Mesodermal cell (in vitro differentiated cells): ENCODE results near the gene RASGEF1C.

Source experiments
- H3K27ac ChIP-seq: 2 replicates; pipeline ENCODE4 v1.7.0; 2013; ENCODE audit warnings: mild to moderate bottlenecking, low read depth, low read length, moderate library complexity; ENCODE audit not compliant: severe bottlenecking
- H3K36me3 ChIP-seq: 2 replicates; pipeline ENCODE4 v1.7.1; 2013; ENCODE audit warnings: mild to moderate bottlenecking, low read length, moderate library complexity; ENCODE audit not compliant: control insufficient read depth, insufficient read depth
- H3K4me1 ChIP-seq: one replicate; pipeline ENCODE4 v1.7.1; 2013; ENCODE audit warnings: mild to moderate bottlenecking, low read length; ENCODE audit not compliant: insufficient read depth, control insufficient read depth, poor library complexity, severe bottlenecking
- H3K4me3 ChIP-seq: 2 replicates; pipeline ENCODE4 v1.7.0; 2013; ENCODE audit warnings: low read length, control low read depth, mild to moderate bottlenecking; ENCODE audit not compliant: insufficient read depth, poor library complexity, severe bottlenecking; ENCODE audit errors: extremely low read depth
- H3K9me3 ChIP-seq: 2 replicates; pipeline ENCODE4 v1.7.1; 2013; ENCODE audit warnings: mild to moderate bottlenecking, low read length, moderate library complexity; ENCODE audit not compliant: control insufficient read depth
- WGBS, 2 experiments: methylation state at CpG; one replicate each; pipeline ENCODE4 v1.1.5; 2013; ENCODE audit warnings: missing lambda C conversion rate in 2 of 2; ENCODE audit not compliant: insufficient coverage in 2 of 2; 5-methylcytosine and 5-hydroxymethylcytosine counted together

The RASGEF1C gene

DNA sequence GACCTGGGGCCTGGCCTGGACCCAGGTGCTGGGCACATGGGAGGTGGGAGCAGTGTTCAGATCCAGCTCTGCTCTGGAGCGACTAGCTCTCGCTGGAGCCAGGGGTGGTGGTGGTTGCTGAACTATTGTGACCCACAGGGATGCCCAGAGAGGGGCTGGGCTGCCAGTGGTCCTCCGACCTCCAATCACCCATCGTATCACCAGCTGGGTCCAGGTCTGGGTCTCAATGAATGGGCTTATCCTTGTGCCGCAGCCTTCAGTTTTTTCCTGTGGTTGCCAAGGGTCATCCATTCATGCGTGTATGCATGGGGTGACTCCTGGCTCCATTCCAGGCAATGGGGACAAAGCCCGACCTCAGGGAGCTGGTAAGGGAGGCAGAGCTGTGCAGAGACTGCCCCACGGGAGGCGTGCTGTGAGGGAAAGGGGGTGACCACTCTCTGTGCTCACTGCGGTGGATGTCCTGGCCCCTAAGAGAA lies 68.9 kb downstream of the RASGEF1C start:
- Histone ChIP-seq H3K9me3 (no peaks in the 10 kb centered on the region), H3K27ac (no peak overlapping the region), H3K36me3 (no peaks in the 10 kb centered on the region), H3K4me3 (no peak overlapping the region), H3K4me1 (no peaks in the 10 kb centered on the region)
- 93 to 97% methylated on average over 6 to 7 of the region's 10 CpGs for WGBS, 2 experiments

DNA sequence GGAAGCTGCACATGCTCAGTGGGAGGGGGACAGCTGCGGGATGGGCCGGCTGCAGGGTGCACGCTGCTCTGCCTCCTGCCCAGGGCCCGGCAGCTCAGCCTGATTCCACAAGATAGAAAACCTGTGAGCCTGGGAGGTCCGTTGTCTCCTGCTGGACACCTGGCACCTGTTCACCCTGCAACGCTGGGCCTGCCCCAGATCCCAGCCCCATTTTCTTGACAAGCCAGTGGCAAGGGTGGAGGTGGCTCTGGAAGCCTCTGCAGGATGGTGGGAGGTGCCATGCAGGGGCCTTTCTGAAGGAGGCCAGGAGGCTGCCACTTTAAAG lies 69.3 kb downstream of the RASGEF1C start:
- Histone ChIP-seq H3K36me3 (no peaks in the 10 kb centered on the region), H3K4me1 (no peaks in the 10 kb centered on the region), H3K27ac (no peak overlapping the region), H3K9me3 (no peaks in the 10 kb centered on the region), H3K4me3 (no peak overlapping the region)
- 80 to 92% methylated on average over 1 to 6 of the region's 6 CpGs for WGBS, 2 experiments

DNA sequence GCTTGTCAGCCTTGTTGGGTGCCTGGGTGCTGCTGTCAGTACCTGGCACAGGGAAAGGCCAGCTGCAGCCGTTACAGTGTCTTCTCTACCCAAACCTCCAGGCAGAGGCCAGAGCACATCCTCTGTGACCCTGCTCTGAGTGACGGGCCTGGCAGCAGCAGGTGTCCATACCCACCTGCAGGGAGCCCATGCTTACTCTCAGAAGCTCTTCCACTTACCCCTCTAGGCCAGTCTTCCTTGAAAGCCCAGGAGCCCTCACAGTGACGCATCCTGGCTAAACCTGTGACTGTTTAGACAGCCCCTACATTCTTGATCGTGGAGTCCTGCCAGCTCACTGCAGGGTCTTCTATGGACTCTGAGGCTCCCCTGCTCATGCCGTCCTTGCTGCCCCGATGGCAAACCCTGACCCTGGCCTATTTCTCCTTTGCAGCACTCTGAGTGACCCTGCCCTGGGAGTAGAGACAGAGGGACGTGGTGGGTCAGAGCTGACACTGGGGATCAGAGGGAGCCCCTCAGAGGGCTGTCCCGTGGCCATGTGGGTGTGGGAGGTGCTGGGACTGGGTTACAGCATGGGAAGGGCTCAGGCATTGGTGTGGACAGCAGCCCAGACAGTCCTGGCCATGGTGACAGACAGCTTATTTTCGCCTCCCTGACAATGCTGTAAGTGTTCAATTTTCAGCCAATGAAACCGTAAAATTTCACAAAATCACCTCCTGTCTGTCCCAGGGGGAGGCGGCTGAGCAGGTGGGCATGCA lies 69.9 kb downstream of the RASGEF1C start:
- no peaks in the 10 kb centered on the region for H3K4me1 ChIP-seq
- H3K27ac ChIP-seq, result no peak overlapping the region
- no peak overlapping the region for H3K4me3 ChIP-seq
- no peaks in the 10 kb centered on the region for H3K36me3 ChIP-seq
- WGBS, 2 experiments, result 82 to 83% methylated on average over 8 to 11 of the region's 11 CpGs
- H3K9me3 ChIP-seq, result no peaks in the 10 kb centered on the region

DNA sequence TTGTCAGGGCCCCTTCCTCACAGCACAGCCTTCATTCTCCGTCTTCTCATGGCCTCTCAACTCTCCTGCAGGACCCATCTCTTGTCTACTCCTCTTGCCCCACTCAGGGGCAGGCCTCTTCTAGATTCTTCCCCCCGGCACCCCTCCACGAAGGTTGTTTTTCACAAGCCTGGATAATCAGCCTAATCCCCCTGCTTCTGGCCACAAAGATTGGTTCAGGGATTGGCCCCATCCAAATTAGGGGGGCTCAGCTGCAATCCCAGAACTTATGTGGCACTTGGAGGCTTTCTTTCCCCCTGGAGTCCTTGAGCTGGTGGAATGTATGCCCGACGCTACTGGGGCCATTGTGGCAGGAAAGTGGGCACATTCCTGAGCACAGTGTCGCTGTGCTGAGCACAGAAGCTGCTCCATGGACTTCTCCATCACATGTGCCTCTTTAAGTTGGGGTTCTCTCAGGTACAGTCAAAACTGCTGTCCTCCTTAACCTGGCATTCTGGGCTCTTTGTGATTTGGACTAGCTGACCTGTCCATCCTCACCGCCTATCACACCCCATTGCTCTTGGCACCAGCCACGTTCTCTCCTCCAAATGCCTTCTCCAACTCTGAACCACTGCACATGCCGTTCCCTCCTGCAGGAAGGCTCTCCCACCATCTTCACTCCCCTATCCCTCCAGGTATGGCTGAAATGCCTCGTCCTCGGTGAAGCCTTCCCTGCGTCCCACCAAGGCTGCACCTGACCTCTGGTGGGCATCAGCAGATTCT lies 70.6 kb downstream of the RASGEF1C start:
- no peaks in the 10 kb centered on the region for H3K36me3 ChIP-seq
- WGBS, 2 experiments, result 82 to 85% methylated on average over 10 to 12 of the region's 12 CpGs
- H3K27ac ChIP-seq, result no peak overlapping the region
- H3K4me1 ChIP-seq, result no peaks in the 10 kb centered on the region
- H3K9me3 ChIP-seq, result no peaks in the 10 kb centered on the region
- H3K4me3 ChIP-seq, result no peak overlapping the region

- Histone ChIP-seq H3K4me1 (no peaks in the 10 kb centered on the region), H3K4me3 (no peak overlapping the region), H3K36me3 (no peaks in the 10 kb centered on the region), H3K9me3 (no peaks in the 10 kb centered on the region), H3K27ac (no peak overlapping the region)
- WGBS, 2 experiments, result 91 to 94% methylated on average over 19 to 24 of the region's 24 CpGs
These were observed 71.4 kb downstream of the RASGEF1C start for GRCh38 chr5:180137401-180138213.

GRCh38 chr5:180136630-180137381 lies 72.2 kb downstream of the RASGEF1C start:
- no peaks in the 10 kb centered on the region for H3K4me1 ChIP-seq
- H3K4me3 ChIP-seq, result no peak overlapping the region
- H3K36me3 ChIP-seq, result no peaks in the 10 kb centered on the region
- no peaks in the 10 kb centered on the region for H3K9me3 ChIP-seq
- H3K27ac ChIP-seq, result no peak overlapping the region
- 90% methylated on average over 34 to 38 of the region's 38 CpGs for WGBS, 2 experiments

DNA sequence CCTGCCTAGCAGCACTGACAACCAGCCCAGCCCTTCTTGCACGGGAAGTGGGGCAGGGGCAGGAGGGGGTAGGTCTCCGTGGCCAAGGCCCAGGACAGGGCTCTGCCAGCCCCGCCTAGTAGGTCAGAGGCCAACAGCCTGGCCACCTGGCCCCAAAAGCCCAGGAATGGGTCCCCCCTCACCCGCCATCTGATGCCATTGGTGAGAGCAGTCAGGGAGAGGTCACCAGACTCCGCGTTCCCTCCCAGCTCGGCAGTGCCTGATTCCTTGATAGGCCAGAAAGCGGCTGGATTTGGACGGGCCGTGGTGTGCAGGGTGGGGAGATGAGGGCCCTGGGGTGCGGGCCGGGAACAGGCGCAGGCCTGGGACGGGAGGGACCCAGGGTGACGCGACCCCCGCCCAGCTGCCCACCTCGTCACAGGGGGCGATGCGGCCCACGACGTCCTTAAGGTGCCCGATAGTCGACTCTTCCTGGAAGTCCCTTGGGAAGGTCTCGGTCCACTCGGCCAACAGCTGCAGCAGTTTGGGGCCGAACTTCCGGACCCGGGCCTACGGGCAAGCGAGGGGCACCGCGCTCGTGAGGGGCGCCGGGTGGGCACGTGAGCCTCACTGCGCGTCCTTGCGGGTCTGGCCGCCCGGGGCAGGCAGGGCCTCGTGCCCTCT lies 72.9 kb downstream of the RASGEF1C start:
- 95 to 98% methylated on average over 36 to 37 of the region's 43 CpGs for WGBS, 2 experiments

GRCh38 chr5:180135128-180135955 lies 73.7 kb downstream of the RASGEF1C start:
- Histone ChIP-seq H3K4me1 (no peaks in the 10 kb centered on the region), H3K4me3 (no peak overlapping the region), H3K36me3 (no peaks in the 10 kb centered on the region), H3K27ac (no peak overlapping the region), H3K9me3 (no peaks in the 10 kb centered on the region)
- WGBS, 2 experiments, result 94 to 95% methylated on average over 8 to 9 of the region's 13 CpGs

More for the DNA sequence above, 72.9 kb downstream of the RASGEF1C start:
- Histone ChIP-seq H3K9me3 (no peaks in the 10 kb centered on the region), H3K4me3 (no peak overlapping the region), H3K27ac (no peak overlapping the region), H3K36me3 (no peaks in the 10 kb centered on the region), H3K4me1 (no peaks in the 10 kb centered on the region)

GRCh38 chr5:180133971-180134508 lies 75.0 kb downstream of the RASGEF1C start:
- Histone ChIP-seq H3K27ac (no peak overlapping the region), H3K4me3 (no peak overlapping the region), H3K36me3 (no peaks in the 10 kb centered on the region), H3K4me1 (no peaks in the 10 kb centered on the region), H3K9me3 (no peaks in the 10 kb centered on the region)
- 93% methylated on average over 6 to 8 of the region's 9 CpGs for WGBS, 2 experiments
